HG03520 (cell line): Measurements from ENCODE around the gene TSHZ2.

Experiments used
- ATAC-seq: cut with Tn5 transposase; IDR thresholded peaks from one replicate; pipeline ENCODE4 v1.9.1; 2021; ENCODE audit warnings: mild to moderate bottlenecking, moderate library complexity; ENCODE audit not compliant: unreplicated experiment

Gene TSHZ2

DNA sequence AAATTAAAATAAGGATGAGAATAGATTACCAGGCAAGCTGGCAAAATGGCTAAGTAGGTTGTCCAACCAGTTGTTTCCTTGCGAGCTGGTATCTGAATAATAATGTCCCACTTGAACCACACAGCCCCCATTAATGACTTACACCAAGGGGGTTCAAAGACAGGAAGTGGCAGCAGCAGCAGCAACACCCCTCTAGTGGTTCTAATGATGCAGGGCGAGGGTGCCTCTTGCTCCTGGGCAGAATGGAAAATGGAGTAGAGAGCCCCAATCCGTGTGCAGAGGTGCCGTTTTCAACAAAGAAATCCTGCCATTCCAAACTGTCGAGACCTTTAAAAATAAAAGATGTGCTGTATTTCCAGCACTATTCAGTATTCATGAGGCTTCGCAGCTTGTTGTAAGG lies 218.1 kb downstream of the TSHZ2 start:
- ATAC-seq: no peak

DNA sequence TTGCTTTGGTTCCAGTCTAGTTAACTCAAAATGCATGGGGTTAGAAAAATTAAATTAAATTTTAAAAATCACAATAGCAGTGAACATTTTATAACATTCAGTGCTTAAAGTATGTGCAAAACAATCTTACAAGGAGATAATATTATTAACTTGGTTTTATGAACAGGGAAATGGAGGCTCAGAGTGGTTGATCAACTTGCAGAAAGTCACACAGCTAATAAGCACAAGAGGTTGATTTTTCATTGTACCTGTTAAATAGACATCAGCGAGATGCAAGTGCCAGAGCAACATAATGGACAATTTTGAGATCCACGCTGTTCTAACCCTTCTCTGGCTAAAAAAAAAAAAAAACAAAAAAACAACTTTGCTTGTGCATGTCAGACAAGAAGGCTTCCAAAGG lies 219.8 kb downstream of the TSHZ2 start:
- no peak for ATAC-seq

GRCh38 chr20:53194306-53195290 lies 222.4 kb downstream of the TSHZ2 start:
- ATAC-seq: no peak

- ATAC-seq: no peak
Observed at GRCh38 chr20:53195876-53196610, 223.9 kb downstream of the TSHZ2 start.

DNA sequence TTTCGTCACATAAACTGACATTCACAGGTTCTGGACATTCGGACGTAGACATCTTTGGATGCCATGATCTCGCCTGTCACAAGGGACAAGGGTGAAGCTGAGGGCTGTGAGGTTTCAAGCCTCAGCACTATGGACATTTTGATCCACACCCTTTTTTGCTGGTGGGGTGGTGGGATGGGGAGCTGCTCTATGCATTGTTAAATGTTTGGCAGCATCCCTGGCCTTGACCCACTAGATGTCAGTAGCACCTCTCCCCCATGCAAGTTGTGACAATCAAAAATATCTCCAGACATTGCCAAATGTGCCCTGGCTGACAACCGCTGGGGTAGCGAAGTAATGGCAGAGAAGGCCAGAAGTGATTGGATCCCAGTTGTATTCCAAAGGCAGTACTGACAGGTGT lies 229.4 kb downstream of the TSHZ2 start:
- no peak for ATAC-seq

- ATAC-seq: no peak
Observed at GRCh38 chr20:53202777-53203176, 230.6 kb downstream of the TSHZ2 start.

DNA sequence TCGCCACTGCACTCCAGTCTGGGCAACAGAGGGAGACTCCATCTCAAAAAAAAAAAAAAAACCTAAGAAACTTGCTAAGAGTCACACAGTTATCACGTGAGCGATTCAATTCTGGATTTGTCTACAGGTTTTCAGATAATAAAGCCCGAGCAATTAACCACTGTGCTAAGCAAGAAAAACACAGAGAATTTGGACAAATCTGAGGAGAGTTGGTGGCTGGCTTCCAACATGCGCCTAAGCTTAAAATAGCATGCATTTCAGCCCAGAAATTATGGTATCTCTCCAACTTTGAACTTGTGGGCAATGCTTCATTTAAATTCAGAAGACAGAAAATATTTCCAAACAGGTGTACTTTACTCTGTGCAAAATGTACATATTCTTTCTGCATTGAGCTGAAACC lies 232.9 kb downstream of the TSHZ2 start:
- no peak for ATAC-seq

- no peak for ATAC-seq
Observed at GRCh38 chr20:53208110-53208832, 236.1 kb downstream of the TSHZ2 start.

DNA sequence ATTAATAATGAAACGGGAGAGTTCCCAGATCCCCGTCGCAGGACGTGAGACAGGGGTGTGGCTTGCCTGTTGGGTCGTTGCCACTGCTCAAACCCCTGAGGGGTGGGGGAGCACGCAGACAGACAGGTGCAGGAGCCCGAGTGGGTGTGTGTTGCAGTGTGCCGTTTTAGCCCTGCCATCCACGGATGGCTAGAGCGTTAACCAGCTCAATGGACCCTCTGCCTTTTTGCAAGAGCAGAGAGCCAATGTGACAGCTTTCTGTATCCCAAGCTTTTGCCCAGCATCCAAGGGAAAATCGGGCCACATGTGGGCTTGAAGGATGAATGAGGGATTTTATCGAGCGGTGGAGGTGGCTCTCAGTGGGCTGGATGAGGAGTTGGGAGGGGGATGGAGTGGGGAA lies 237.9 kb downstream of the TSHZ2 start:
- ATAC-seq: no peak

GRCh38 chr20:53210931-53211330 lies 238.8 kb downstream of the TSHZ2 start:
- ATAC-seq: no peak

- ATAC-seq: no peak
Observed at GRCh38 chr20:53212018-53212417, 239.9 kb downstream of the TSHZ2 start.

- ATAC-seq: no peak
Observed at GRCh38 chr20:53214392-53214791, 242.2 kb downstream of the TSHZ2 start.

GRCh38 chr20:53215166-53215565 lies 243.0 kb downstream of the TSHZ2 start:
- ATAC-seq: no peak

- ATAC-seq: no peak
Observed at GRCh38 chr20:53216478-53216855, 244.3 kb downstream of the TSHZ2 start.

- peak; percentile 69 for ATAC-seq
Observed at GRCh38 chr20:53216856-53217576, 244.9 kb downstream of the TSHZ2 start.

DNA sequence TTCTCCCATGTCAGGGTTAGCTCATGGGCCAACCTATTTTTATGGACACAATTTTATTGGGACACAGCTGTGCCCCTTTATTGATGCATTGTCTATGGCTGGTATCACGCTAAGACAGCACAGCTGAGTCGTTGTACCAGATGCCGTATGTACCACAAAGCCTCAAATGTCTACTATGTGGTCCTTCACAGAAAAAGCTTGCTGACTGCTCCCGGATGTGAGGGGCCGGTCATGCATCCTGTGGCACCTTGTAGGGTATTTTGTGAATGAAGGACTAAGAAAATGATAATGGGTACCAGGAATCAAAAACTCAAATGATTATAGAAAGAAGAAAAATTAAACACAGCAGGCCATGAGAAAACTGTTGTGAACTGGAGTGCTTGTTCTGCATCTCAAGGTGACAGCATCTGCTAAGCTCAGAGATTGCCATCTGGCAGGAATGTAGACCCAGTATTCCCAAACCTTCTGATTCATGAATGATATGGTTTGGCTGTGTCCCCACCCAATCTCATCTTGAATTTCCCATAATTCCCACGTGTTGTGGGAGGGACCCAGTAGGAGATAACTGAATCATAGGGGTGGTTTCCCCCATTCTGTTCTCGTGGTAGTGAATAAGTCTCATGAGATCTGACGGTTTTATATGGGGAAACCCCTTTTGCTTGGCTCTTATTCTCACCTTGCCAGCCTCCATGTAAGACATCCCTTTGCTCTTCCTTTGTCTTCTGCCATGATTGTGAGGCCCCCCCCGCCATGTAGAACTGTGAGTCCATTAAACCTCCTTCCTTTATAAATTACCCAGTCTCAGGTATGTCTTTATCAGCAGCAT lies 248.5 kb downstream of the TSHZ2 start:
- ATAC-seq: no peak

GRCh38 chr20:53221731-53222130 lies 249.6 kb downstream of the TSHZ2 start:
- ATAC-seq: no peak

DNA sequence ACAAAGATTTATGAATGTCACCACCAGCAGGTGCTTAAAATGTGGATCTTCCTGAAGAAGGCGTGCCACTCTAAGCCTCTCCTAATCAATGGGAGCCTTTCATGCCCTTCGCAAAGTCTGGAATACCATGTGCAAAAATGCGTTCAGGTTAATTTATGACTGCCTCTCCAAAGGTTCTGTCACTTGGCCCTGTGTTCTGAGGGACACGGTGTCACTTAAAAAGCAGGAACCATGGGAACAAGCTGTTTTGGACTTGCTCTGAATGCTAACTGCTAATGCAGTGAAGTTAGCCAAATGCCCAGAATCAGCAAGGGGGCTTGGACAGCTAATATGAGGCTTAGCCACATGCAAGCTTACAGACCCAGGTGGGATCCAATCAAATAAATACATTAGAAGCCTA lies 250.3 kb downstream of the TSHZ2 start:
- no peak for ATAC-seq

DNA sequence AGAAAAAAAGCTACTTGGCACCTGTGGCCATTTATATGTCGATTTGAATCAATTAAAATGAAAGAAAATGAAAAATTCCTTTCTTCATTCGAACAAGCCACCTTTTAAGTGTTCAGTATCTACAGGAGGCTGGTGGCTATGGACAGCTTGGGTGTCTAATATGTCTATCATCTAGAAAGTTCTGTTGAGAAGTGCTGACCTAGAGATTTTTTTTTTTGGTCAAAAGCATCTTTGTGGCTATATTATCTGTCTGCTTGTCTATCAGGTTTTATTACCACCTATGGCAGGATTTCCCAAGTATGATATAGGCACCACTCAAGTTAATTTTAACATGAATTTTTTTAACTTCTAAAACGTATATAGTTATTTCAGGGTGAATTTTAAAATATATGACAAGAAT lies 250.8 kb downstream of the TSHZ2 start:
- no peak for ATAC-seq

DNA sequence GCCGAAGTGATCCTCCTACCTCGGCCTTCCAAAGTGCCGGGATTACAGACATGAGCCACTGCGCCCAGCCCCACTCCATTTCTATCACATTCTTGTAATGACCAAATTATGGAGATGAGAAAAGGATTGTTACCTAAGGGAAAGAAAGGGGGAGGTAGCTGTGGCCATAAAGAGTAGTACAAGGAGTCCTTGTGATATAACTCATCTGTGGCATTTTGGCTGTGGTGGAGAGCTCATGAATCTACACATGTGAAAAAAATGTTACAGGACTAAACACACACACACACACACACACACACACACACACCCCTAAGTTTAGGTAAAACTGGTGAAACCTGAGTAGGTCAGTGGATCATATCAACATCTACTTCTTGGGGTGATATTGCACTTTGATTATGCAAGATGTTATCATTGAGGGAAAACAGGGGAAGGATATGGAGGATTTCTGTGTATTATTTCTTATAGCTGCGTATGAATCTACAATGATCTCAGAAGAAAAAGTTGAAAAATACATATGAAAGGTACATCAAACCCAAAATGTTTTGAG lies 251.5 kb downstream of the TSHZ2 start:
- ATAC-seq: no peak
